ENCODE data around the gene FBN1. TPM values are rescaled to one million over a fixed set of nuclear protein-coding genes. Genes with fewer than 3 reads are reported as not detected.

FBN1 gene
- total RNA-seq, 4 donors from 2014 or later: 13.0 to 28.0 (median 20.9) TPM

DNA sequence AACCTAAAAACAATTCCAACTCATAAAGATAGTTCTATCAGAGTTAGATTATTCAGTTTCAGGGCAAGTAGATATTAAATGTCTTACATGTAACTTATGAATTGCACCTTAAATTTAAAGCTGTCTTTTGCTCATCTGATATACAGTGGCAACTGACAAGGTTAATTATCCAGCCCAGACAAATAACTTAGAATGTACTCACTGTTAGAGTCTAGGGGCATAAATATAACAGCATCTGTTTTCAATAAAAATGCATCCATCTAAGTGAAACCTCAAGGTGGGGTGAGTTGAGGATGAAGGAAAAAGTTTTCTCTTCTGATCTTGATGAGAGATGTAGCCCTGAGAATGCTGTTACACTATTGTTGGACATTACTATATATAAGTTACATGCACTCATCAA lies 112.6 kb downstream of the FBN1 start:
- no peak overlapping the region for H3K27ac ChIP-seq
- no peak for TF ChIP-seq POLR2A (IDR thresholded peaks at IDR 0.05)
- TF ChIP-seq, protein P1, sequence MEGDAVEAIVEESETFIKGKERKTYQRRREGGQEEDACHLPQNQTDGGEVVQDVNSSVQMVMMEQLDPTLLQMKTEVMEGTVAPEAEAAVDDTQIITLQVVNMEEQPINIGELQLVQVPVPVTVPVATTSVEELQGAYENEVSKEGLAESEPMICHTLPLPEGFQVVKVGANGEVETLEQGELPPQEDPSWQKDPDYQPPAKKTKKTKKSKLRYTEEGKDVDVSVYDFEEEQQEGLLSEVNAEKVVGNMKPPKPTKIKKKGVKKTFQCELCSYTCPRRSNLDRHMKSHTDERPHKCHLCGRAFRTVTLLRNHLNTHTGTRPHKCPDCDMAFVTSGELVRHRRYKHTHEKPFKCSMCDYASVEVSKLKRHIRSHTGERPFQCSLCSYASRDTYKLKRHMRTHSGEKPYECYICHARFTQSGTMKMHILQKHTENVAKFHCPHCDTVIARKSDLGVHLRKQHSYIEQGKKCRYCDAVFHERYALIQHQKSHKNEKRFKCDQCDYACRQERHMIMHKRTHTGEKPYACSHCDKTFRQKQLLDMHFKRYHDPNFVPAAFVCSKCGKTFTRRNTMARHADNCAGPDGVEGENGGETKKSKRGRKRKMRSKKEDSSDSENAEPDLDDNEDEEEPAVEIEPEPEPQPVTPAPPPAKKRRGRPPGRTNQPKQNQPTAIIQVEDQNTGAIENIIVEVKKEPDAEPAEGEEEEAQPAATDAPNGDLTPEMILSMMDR (IDR thresholded peaks at IDR 0.05 in 4 of 5, conservative IDR thresholded peaks at IDR 0.05 in 1 of 5): no peak

DNA sequence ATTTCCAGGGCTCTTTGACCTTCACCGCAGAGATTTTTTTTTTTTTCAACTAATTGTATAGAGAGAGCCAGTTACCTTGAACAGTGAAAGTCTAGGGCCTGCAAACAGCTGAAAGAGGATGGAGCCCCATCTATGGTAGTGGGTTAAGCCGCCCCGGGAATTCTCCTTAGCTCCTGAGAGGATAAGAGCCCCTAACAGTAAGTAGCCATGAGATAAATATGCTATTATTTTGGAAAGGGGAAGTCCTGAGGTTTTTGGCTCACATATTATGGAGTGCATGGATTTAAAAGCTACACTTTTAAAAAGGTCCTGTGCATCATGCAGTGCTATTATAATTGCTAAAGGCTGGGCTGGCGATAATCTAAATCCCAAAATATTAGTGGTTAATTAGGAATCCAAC lies 115.0 kb downstream of the FBN1 start:
- H3K4me3 ChIP-seq: no peak overlapping the region
- H3K9me3 ChIP-seq: no peaks in the 10 kb centered on the region
- TF ChIP-seq, protein P1 (IDR thresholded peaks at IDR 0.05 in 4 of 5, conservative IDR thresholded peaks at IDR 0.05 in 1 of 5): no peak
- TF ChIP-seq POLR2A (IDR thresholded peaks at IDR 0.05): no peak
- in situ Hi-C loops (cut with MboI; ENCODE audit: low sequenced_read_pairs in 4 of 4): no loop called here
- H3K27me3 ChIP-seq: no peaks in the 10 kb centered on the region
- no peaks in the 10 kb centered on the region for H3K36me3 ChIP-seq
- DNase-seq: no peak
- intact Hi-C loops (cut with DNase I; ENCODE audit: low total_unique reads): no loop called here
- no peak overlapping the region for H3K27ac ChIP-seq
- H3K4me1 ChIP-seq: no peaks in the 10 kb centered on the region
- no peak for ATAC-seq

More for the DNA sequence above, 112.6 kb downstream of the FBN1 start:
- Histone ChIP-seq H3K4me1 (no peaks in the 10 kb centered on the region), H3K36me3 (no peaks in the 10 kb centered on the region), H3K27me3 (no peaks in the 10 kb centered on the region), H3K4me3 (no peak overlapping the region), H3K9me3 (no peaks in the 10 kb centered on the region)
- intact Hi-C loops (cut with DNase I; ENCODE audit: low total_unique reads) (no loop called here), in situ Hi-C loops (cut with MboI; ENCODE audit: low sequenced_read_pairs in 4 of 4) (no loop called here)
- no peak for ATAC-seq
- DNase-seq: no peak

DNA sequence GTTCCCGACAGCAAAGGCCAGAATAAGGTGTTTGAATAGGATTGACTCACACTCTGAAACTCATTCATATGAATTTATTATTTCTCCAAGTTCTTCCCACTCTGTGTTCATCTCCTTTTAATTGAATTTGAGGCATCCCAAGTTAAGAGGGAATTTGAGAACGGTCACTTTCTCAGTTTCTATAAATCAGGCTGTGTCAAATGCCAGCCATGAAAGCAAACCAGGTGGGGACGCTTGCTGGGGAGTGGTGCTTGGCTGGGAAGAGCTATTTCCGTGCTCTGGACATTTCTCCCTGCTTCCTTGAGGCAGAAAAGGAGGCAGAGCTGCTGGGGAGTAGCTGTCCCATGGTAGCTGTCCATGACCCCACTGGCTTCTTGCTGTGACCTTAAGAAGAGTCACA lies 116.6 kb downstream of the FBN1 start:
- H3K4me1 ChIP-seq: no peaks in the 10 kb centered on the region
- no peak for TF ChIP-seq POLR2A (IDR thresholded peaks at IDR 0.05)
- TF ChIP-seq, protein P1 (IDR thresholded peaks at IDR 0.05 in 4 of 5, conservative IDR thresholded peaks at IDR 0.05 in 1 of 5): no peak

DNA sequence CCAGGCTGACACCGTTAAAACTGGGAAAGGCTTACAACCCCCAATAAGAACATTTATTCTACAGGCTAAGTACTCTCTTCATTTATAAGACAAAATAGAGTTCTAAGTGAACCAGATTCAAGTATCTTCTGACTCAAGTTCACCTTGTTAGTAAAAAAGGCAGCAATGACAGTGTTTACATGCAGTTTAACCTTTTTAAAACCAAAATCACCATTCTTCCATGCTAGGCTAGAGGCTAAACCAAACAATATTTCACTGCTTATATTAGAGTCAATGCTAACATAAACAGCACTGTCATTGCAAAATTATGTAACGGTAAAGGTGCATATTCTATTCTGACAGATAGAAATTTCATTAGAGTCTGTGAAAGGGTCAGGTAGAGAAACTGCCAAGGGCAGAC lies 118.0 kb downstream of the FBN1 start:
- no peak for ATAC-seq
- in situ Hi-C loops (cut with MboI; ENCODE audit: low sequenced_read_pairs in 4 of 4): no loop called here
- H3K27ac ChIP-seq: no peak overlapping the region

More for the DNA sequence above, 116.6 kb downstream of the FBN1 start:
- ATAC-seq (no peak), DNase-seq (no peak)
- Histone ChIP-seq H3K4me3 (no peak overlapping the region), H3K27me3 (no peaks in the 10 kb centered on the region), H3K9me3 (no peaks in the 10 kb centered on the region), H3K27ac (no peak overlapping the region), H3K36me3 (no peaks in the 10 kb centered on the region)
- in situ Hi-C loops (cut with MboI; ENCODE audit: low sequenced_read_pairs in 4 of 4) (no loop called here), intact Hi-C loops (cut with DNase I; ENCODE audit: low total_unique reads) (no loop called here)

More for the DNA sequence above, 118.0 kb downstream of the FBN1 start:
- intact Hi-C loops (cut with DNase I; ENCODE audit: low total_unique reads): no loop called here
- Histone ChIP-seq H3K27me3 (no peaks in the 10 kb centered on the region), H3K4me3 (no peak overlapping the region), H3K9me3 (no peaks in the 10 kb centered on the region), H3K36me3 (no peaks in the 10 kb centered on the region), H3K4me1 (no peaks in the 10 kb centered on the region)
- DNase-seq: no peak
- TF ChIP-seq, protein P1 (IDR thresholded peaks at IDR 0.05 in 4 of 5, conservative IDR thresholded peaks at IDR 0.05 in 1 of 5): no peak
- TF ChIP-seq POLR2A (IDR thresholded peaks at IDR 0.05): no peak

Measured in gastrocnemius medialis (tissue), 4 donors.